ENCODE measurements around the gene BCAM.
"Not testable (repeated sequence)": the region's sequence is repeated elsewhere in the genome, so short reads cannot be mapped to it uniquely, and the experiment has no call there.

The BCAM gene

GRCh38 chr19:44855606-44856005 is 46.7 kb downstream of the BCAM start:
- DNase-seq = no peak

GRCh38 chr19:44856421-44857083 is 47.6 kb downstream of the BCAM start:
- no peak for DNase-seq

GRCh38 chr19:44857837-44858236 is 48.9 kb downstream of the BCAM start:
- no peak for DNase-seq

- not testable (repeated sequence) for DNase-seq
These were observed 52.7 kb downstream of the BCAM start for GRCh38 chr19:44861576-44861975.

GRCh38 chr19:44863990-44864389 is 55.1 kb downstream of the BCAM start:
- DNase-seq = no peak

- no peak for DNase-seq
These were observed 56.4 kb downstream of the BCAM start for GRCh38 chr19:44865196-44865767.

GRCh38 chr19:44866664-44867063 is 57.8 kb downstream of the BCAM start:
- no peak for DNase-seq

- DNase-seq = no peak
These were observed 58.7 kb downstream of the BCAM start for GRCh38 chr19:44867578-44867977.

- DNase-seq = no peak
These were observed 61.0 kb downstream of the BCAM start for GRCh38 chr19:44869733-44870470.

All from NCI-H1436 (cell line).